ENCODE measurements around the gene PAQR4.

Gene PAQR4

GRCh38 chr16:2981177-2981898 lies 12.2 kb downstream of the PAQR4 start:
- DNase-seq = no peak

- no peak for DNase-seq
Observed at GRCh38 chr16:2981899-2982250, 12.7 kb downstream of the PAQR4 start.

GRCh38 chr16:2982402-2982801 lies 13.3 kb downstream of the PAQR4 start:
- no peak for DNase-seq

GRCh38 chr16:2983706-2984136 lies 14.6 kb downstream of the PAQR4 start:
- DNase-seq = no peak

- DNase-seq = no peak
Observed at GRCh38 chr16:2985462-2985861, 16.3 kb downstream of the PAQR4 start.

- no peak for DNase-seq
Observed at GRCh38 chr16:2985893-2986355, 16.8 kb downstream of the PAQR4 start.

- no peak for DNase-seq
Observed at GRCh38 chr16:2986623-2987188, 17.6 kb downstream of the PAQR4 start.

GRCh38 chr16:2987286-2987685 lies 18.1 kb downstream of the PAQR4 start:
- DNase-seq = no peak

GRCh38 chr16:2987833-2988232 lies 18.7 kb downstream of the PAQR4 start:
- DNase-seq = no peak

GRCh38 chr16:2988590-2989099 lies 19.5 kb downstream of the PAQR4 start:
- DNase-seq = no peak

- DNase-seq = no peak
Observed at GRCh38 chr16:2990891-2991290, 21.7 kb downstream of the PAQR4 start.

- no peak for DNase-seq
Observed at GRCh38 chr16:2991566-2992261, 22.6 kb downstream of the PAQR4 start.

GRCh38 chr16:2992383-2993081 lies 23.4 kb downstream of the PAQR4 start:
- DNase-seq = no peak

GRCh38 chr16:2996298-2996697 lies 27.1 kb downstream of the PAQR4 start:
- no peak for DNase-seq

GRCh38 chr16:2999929-3000328 lies 30.8 kb downstream of the PAQR4 start:
- DNase-seq = no peak

GRCh38 chr16:3000540-3000939 lies 31.4 kb downstream of the PAQR4 start:
- no peak for DNase-seq

- DNase-seq = no peak
Observed at GRCh38 chr16:3001316-3001715, 32.2 kb downstream of the PAQR4 start.

GRCh38 chr16:3003582-3004270 lies 34.6 kb downstream of the PAQR4 start:
- peak; percentile 85 for DNase-seq

- DNase-seq = no peak
Observed at GRCh38 chr16:3004319-3004718, 35.2 kb downstream of the PAQR4 start.

- no peak for DNase-seq
Observed at GRCh38 chr16:3004781-3005284, 35.7 kb downstream of the PAQR4 start.

- no peak for DNase-seq
Observed at GRCh38 chr16:3007059-3007956, 38.2 kb downstream of the PAQR4 start.
